CD14-positive monocyte (primary cell): Measurements from ENCODE around the gene ARHGAP44. TPM values are rescaled to one million over a fixed set of nuclear protein-coding genes. Genes with fewer than 3 reads are reported as not detected.

Experiments used
- DNase-seq, 3 donors: peaks; one replicate each; pipeline ENCODE4 v3.0.0-alpha.2; 2011 to 2022
- H2AFZ ChIP-seq: 2 replicates; pipeline ENCODE4 v1.6.0; 2012; ENCODE audit warnings: mild to moderate bottlenecking, low read depth, low read length, inconsistent platforms; ENCODE audit not compliant: insufficient read depth, poor library complexity, severe bottlenecking
- H3K27ac ChIP-seq, 2 donors: 1 replicate in 1 of 2; 2 replicates in 1 of 2; pipeline ENCODE4 v1.5.1; 2012 to 2013; ENCODE audit warnings: low read length in 2 of 2, control low read depth in 1 of 2, inconsistent platforms in 1 of 2, low read depth in 1 of 2, mild to moderate bottlenecking in 1 of 2
- H3K27me3 ChIP-seq, 2 donors: one replicate each; pipeline versions ENCODE4 v1.6.0 to v1.6.1; 2011 to 2013; ENCODE audit warnings: low read length in 2 of 2; ENCODE audit not compliant: control insufficient read depth in 2 of 2, insufficient read depth in 2 of 2
- H3K36me3 ChIP-seq, 2 donors: replicated peaks in 1 of 2; 1 replicate in 1 of 2; 2 replicates in 1 of 2; pipeline versions ENCODE4 v1.5.1 to v1.6.1; 2012 to 2013; ENCODE audit warnings: low read length in 2 of 2, control low read depth in 1 of 2, inconsistent platforms in 1 of 2, mild to moderate bottlenecking in 1 of 2; ENCODE audit not compliant: insufficient read depth in 2 of 2, control insufficient read depth in 1 of 2
- H3K4me1 ChIP-seq, 2 donors: 1 replicate in 1 of 2; 2 replicates in 1 of 2; pipeline versions ENCODE4 v1.5.1 to v1.6.1; 2012 to 2013; ENCODE audit warnings: low read length in 2 of 2, control low read depth in 1 of 2, inconsistent platforms in 1 of 2, mild to moderate bottlenecking in 1 of 2, moderate library complexity in 1 of 2; ENCODE audit not compliant: insufficient read depth in 2 of 2, control insufficient read depth in 1 of 2
- H3K4me2 ChIP-seq: replicated peaks from 2 replicates; pipeline ENCODE3; 2012; ENCODE audit warnings: low read length, moderate library complexity, mild to moderate bottlenecking; ENCODE audit not compliant: poor library complexity, severe bottlenecking; ENCODE audit errors: extremely low read depth
- H3K4me3 ChIP-seq, 3 experiments: fragments of 200-600 bp in 1 of 3; sonication (generic) in 1 of 3; replicated peaks in 1 of 3; 1 replicate in 2 of 3; 2 replicates in 1 of 3; pipeline ENCODE4 v1.5.1; 2011 to 2013; ENCODE audit warnings: low read length in 3 of 3, mild to moderate bottlenecking in 3 of 3, control low read depth in 2 of 3, low read depth in 2 of 3, inconsistent platforms in 1 of 3, moderate library complexity in 1 of 3
- H3K79me2 ChIP-seq: 2 replicates; pipeline ENCODE4 v1.6.0; 2012; ENCODE audit warnings: mild to moderate bottlenecking, control low read depth, inconsistent platforms, low read length, moderate library complexity; ENCODE audit not compliant: insufficient read depth
- H3K9ac ChIP-seq: 2 replicates; pipeline ENCODE4 v1.6.0; 2017; ENCODE audit warnings: low read length, mild to moderate bottlenecking; ENCODE audit not compliant: insufficient read depth, poor library complexity, severe bottlenecking
- H3K9me3 ChIP-seq, 2 donors: replicated peaks in 1 of 2; 1 replicate in 1 of 2; 2 replicates in 1 of 2; pipeline versions ENCODE4 v1.5.1 to v1.6.1; 2012 to 2013; ENCODE audit warnings: low read length in 2 of 2, control low read depth in 1 of 2; ENCODE audit not compliant: control insufficient read depth in 1 of 2, insufficient read depth in 1 of 2
- H4K20me1 ChIP-seq: 2 replicates; pipeline ENCODE4 v1.6.0; 2012; ENCODE audit warnings: mild to moderate bottlenecking, low read length, control low read depth, moderate library complexity; ENCODE audit not compliant: insufficient read depth
- H3K27ac Mint-ChIP-seq, 7 donors: one replicate each; pipeline ENCODE4 v1.8.0; 2020; ENCODE audit warnings: mild to moderate bottlenecking in 7 of 7, mixed read lengths in 7 of 7, moderate library complexity in 6 of 7, inconsistent platforms in 2 of 7
- H3K27me3 Mint-ChIP-seq, 3 donors: one replicate each; pipeline ENCODE4 v1.8.0; 2021 to 2022; ENCODE audit warnings: low read depth in 3 of 3, mild to moderate bottlenecking in 3 of 3, mixed read lengths in 3 of 3, moderate library complexity in 3 of 3, inconsistent platforms in 1 of 3
- H3K36me3 Mint-ChIP-seq, 2 donors: one replicate each; pipeline ENCODE4 v1.8.0; 2020; ENCODE audit warnings: mixed read lengths in 2 of 2, inconsistent platforms in 1 of 2, mild to moderate bottlenecking in 1 of 2
- H3K4me1 Mint-ChIP-seq: one replicate; pipeline ENCODE4 v1.8.0; 2020; ENCODE audit warnings: mild to moderate bottlenecking, mixed read lengths
- H3K4me3 Mint-ChIP-seq, 2 donors: one replicate each; pipeline ENCODE4 v1.8.0; 2020; ENCODE audit warnings: mild to moderate bottlenecking in 2 of 2, mixed read lengths in 2 of 2, moderate library complexity in 1 of 2
- H3K9me3 Mint-ChIP-seq, 7 donors: one replicate each; pipeline ENCODE4 v1.8.0; 2020 to 2022; ENCODE audit warnings: mixed read lengths in 7 of 7, mild to moderate bottlenecking in 6 of 7, moderate library complexity in 6 of 7, inconsistent platforms in 2 of 7
- WGBS: methylation state at CpG from one replicate; pipeline ENCODE4 v1.1.5; 2013; ENCODE audit warnings: missing lambda C conversion rate; ENCODE audit not compliant: insufficient coverage; 5-methylcytosine and 5-hydroxymethylcytosine counted together
- intact Hi-C, 2 donors: fragments of 100-400 bp; cut with micrococcal nuclease; formaldehyde crosslinking; loops; one replicate each; pipeline versions ENCODE4 v1.15.0 to v1.15.1; 2023
- polyA plus RNA-seq, 3 donors: library from polyadenylated mRNA; depleted of rRNA in 1 of 3; unstranded in 2 of 3; stranded (reverse) in 1 of 3; fragments of 300-500 nt in 2 of 3; fragments of >200 nt in 1 of 3; fragmentation: Illumina TruSeq in 2 of 3; gene quantifications; 1 replicate in 2 of 3; 2 replicates in 1 of 3; pipeline ENCODE4 v1.2.3, GENCODE V29; 2012 to 2021
- TF ChIP-seq, protein P1 (sequence below): fragments of 200-600 bp; IDR thresholded peaks from one replicate; pipeline ENCODE4 v1.8.0; 2022; ENCODE audit warnings: antibody characterized with exemption, mild to moderate bottlenecking

ARHGAP44 gene
- polyA plus RNA-seq, 3 donors = not detected

DNA sequence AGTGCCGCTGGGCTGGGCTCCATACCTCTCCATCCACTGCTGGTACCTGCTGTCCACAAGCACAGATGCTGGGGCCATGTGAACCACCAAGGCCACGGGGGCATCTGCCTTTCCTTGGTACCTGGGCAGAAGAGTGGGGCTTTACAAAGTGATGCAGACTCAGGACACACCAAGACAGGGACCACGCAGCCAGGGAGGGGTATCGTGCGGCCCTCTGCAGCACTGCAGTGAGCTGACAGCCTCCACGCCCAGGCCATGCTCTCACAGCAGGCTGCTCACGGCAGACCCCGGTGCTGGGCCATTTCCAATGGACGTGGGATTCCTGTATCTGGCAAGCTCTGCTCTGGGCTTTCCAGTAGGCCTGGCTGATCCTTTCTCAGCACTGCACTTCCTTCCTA lies 214.2 kb downstream of the ARHGAP44 start:
- peaks cover 83 to 95% of the 10 kb centered on the region in 2 donors for H3K36me3 ChIP-seq
- WGBS = 93% methylated on average over 8 of the region's 9 CpGs
- H3K27me3 ChIP-seq = no peaks in the 10 kb centered on the region
- no peak overlapping the region for H3K9ac ChIP-seq
- intact Hi-C loops = no loop called here
- no peak overlapping the region for H3K4me3 ChIP-seq
- H3K36me3 Mint-ChIP-seq = peaks cover 46 to 63% of the 10 kb centered on the region in 2 donors
- no peak for DNase-seq
- TF ChIP-seq, protein P1, sequence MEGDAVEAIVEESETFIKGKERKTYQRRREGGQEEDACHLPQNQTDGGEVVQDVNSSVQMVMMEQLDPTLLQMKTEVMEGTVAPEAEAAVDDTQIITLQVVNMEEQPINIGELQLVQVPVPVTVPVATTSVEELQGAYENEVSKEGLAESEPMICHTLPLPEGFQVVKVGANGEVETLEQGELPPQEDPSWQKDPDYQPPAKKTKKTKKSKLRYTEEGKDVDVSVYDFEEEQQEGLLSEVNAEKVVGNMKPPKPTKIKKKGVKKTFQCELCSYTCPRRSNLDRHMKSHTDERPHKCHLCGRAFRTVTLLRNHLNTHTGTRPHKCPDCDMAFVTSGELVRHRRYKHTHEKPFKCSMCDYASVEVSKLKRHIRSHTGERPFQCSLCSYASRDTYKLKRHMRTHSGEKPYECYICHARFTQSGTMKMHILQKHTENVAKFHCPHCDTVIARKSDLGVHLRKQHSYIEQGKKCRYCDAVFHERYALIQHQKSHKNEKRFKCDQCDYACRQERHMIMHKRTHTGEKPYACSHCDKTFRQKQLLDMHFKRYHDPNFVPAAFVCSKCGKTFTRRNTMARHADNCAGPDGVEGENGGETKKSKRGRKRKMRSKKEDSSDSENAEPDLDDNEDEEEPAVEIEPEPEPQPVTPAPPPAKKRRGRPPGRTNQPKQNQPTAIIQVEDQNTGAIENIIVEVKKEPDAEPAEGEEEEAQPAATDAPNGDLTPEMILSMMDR = peak; percentile 76
- H2AFZ ChIP-seq = no peak overlapping the region
- H4K20me1 ChIP-seq = peaks cover 6% of the 10 kb centered on the region
- peaks cover 4% of the 10 kb centered on the region for H3K79me2 ChIP-seq
- peak overlapping the region in 1 of 7 donors; percentile 78 for H3K27ac Mint-ChIP-seq
- H3K4me2 ChIP-seq = no peak overlapping the region
- no peaks in the 10 kb centered on the region for H3K4me1 Mint-ChIP-seq
- no peak overlapping the region for H3K4me3 Mint-ChIP-seq
- H3K27ac ChIP-seq = no peak overlapping the region
- peaks cover 0 to 3% (median 0%) of the 10 kb centered on the region in 7 donors for H3K9me3 Mint-ChIP-seq
- no peaks in the 10 kb centered on the region for H3K9me3 ChIP-seq
- H3K27me3 Mint-ChIP-seq = no peaks in the 10 kb centered on the region
- H3K4me1 ChIP-seq = no peaks in the 10 kb centered on the region

DNA sequence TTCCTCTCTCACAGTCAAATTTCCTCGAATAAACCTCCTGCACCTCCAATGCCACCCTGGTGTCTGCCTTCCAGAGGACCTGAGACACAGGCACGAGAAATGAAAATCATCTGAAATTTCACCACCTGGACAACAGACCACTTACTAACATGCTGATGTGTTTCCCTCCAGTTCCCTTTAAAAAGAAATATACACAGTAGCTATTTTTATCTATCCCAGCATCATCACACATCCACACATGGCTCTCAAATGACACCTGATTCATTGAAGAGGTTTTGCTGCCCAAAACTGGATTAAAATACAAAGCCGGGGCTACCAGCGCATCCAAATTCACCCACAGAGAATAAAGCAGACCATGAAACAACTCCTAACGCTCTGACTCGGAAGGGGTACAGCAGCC lies 214.6 kb downstream of the ARHGAP44 start:
- no peak overlapping the region for H2AFZ ChIP-seq
- H3K9me3 ChIP-seq = no peaks in the 10 kb centered on the region
- Mint-ChIP-seq H3K36me3 (peaks cover 45 to 61% of the 10 kb centered on the region in 2 donors), H3K27me3 (no peaks in the 10 kb centered on the region), H3K4me1 (no peaks in the 10 kb centered on the region), H3K4me3 (no peak overlapping the region), H3K9me3 (peaks cover 0 to 3% (median 0%) of the 10 kb centered on the region in 7 donors), H3K27ac (peak overlapping the region in 2 of 7 donors; percentile 70 to 78)
- TF ChIP-seq, protein P1 = no peak
- H3K4me3 ChIP-seq = no peak overlapping the region
- no peak overlapping the region for H3K27ac ChIP-seq
- H3K27me3 ChIP-seq = no peaks in the 10 kb centered on the region
- H3K36me3 ChIP-seq = peaks cover 83 to 95% of the 10 kb centered on the region in 2 donors
- WGBS = 87% methylated on average over 2 of the region's 6 CpGs
- DNase-seq = no peak
- H3K9ac ChIP-seq = no peak overlapping the region
- no peaks in the 10 kb centered on the region for H3K4me1 ChIP-seq
- intact Hi-C loops = no loop called here
- peaks cover 6% of the 10 kb centered on the region for H4K20me1 ChIP-seq
- peaks cover 4% of the 10 kb centered on the region for H3K79me2 ChIP-seq
- H3K4me2 ChIP-seq = no peak overlapping the region
